Raji (cell line): ENCODE measurements around the gene TUNAR.

Source experiments
- POLR2A ChIP-seq: IDR thresholded peaks from 2 replicates; pipeline ENCODE4 v1.6.1; 2011; ENCODE audit warnings: low read depth, low read length, control low read depth; ENCODE audit not compliant: insufficient read depth

The TUNAR gene

GRCh38 chr14:95876761-95877538 lies at the start of gene TUNAR:
Gene TUNAR, plus strand, starts transcription at chr14:95876832.
- no peak for TF ChIP-seq POLR2A

GRCh38 chr14:95828649-95829265 lies 47.9 kb upstream of the TUNAR start:
- TF ChIP-seq POLR2A: no peak

- TF ChIP-seq POLR2A: no peak
Measured at GRCh38 chr14:95829321-95829720, 47.3 kb upstream of the TUNAR start.

- TF ChIP-seq POLR2A: no peak
Measured at GRCh38 chr14:95830386-95830785, 46.2 kb upstream of the TUNAR start.

- TF ChIP-seq POLR2A: no peak
Measured at GRCh38 chr14:95831041-95831440, 45.6 kb upstream of the TUNAR start.

- no peak for TF ChIP-seq POLR2A
Measured at GRCh38 chr14:95831468-95831867, 45.2 kb upstream of the TUNAR start.

- no peak for TF ChIP-seq POLR2A
Measured at GRCh38 chr14:95832012-95832411, 44.6 kb upstream of the TUNAR start.

- TF ChIP-seq POLR2A: no peak
Measured at GRCh38 chr14:95833429-95833828, 43.2 kb upstream of the TUNAR start.

GRCh38 chr14:95834496-95834895 lies 42.1 kb upstream of the TUNAR start:
- no peak for TF ChIP-seq POLR2A

- TF ChIP-seq POLR2A: no peak
Measured at GRCh38 chr14:95835121-95835730, 41.4 kb upstream of the TUNAR start.

- TF ChIP-seq POLR2A: no peak
Measured at GRCh38 chr14:95838862-95839261, 37.8 kb upstream of the TUNAR start.

- no peak for TF ChIP-seq POLR2A
Measured at GRCh38 chr14:95840094-95840700, 36.4 kb upstream of the TUNAR start.

- TF ChIP-seq POLR2A: no peak
Measured at GRCh38 chr14:95841668-95842067, 35.0 kb upstream of the TUNAR start.

GRCh38 chr14:95849761-95850160 lies 26.9 kb upstream of the TUNAR start:
- TF ChIP-seq POLR2A: no peak

- no peak for TF ChIP-seq POLR2A
Measured at GRCh38 chr14:95850429-95850828, 26.2 kb upstream of the TUNAR start.

GRCh38 chr14:95855606-95856005 lies 21.0 kb upstream of the TUNAR start:
- no peak for TF ChIP-seq POLR2A
